GM21619 (cell line): ENCODE results near the gene PANX1.

Source experiments
- ATAC-seq: cut with Tn5 transposase; IDR thresholded peaks from one replicate; pipeline ENCODE4 v1.9.1; 2021; ENCODE audit not compliant: unreplicated experiment

Gene PANX1

DNA sequence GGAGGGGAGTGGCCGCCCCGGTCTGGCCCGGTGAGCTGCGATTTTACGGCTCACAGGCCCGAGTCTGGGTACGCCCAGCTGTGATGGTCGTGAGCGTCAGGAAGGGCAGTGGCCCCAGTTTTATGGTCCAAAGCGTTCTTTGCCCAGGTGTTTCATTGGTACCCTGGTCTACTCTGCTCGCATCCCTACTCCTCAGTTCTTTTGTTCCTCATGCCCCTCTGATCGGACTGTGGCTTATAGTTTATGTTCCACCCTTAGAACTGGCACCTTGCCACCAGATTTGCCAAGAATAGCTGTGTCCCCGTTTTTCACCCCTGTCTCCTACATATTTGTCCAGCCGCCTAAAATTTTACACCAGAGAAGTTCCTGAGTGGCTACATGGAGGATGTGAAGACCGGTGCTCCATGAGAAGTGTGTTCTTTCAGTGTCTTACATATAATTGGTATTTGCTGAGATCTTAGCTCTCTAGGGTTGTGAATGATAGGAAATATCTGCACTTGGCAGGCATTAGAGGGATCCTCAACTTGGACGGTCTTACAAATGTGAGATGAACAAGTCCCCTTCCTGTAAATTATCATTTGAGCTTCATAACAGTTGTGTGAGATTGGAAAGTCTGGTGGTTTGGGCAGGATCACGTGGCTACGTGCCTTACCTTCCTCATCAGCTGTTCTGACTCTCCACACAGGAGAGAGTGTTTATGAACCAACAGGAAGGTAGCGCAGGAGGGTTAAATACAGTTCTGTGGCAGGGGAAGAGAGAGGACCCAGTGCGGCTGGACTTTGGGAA lies 1.1 kb downstream of the PANX1 start:
- ATAC-seq, result no peak

DNA sequence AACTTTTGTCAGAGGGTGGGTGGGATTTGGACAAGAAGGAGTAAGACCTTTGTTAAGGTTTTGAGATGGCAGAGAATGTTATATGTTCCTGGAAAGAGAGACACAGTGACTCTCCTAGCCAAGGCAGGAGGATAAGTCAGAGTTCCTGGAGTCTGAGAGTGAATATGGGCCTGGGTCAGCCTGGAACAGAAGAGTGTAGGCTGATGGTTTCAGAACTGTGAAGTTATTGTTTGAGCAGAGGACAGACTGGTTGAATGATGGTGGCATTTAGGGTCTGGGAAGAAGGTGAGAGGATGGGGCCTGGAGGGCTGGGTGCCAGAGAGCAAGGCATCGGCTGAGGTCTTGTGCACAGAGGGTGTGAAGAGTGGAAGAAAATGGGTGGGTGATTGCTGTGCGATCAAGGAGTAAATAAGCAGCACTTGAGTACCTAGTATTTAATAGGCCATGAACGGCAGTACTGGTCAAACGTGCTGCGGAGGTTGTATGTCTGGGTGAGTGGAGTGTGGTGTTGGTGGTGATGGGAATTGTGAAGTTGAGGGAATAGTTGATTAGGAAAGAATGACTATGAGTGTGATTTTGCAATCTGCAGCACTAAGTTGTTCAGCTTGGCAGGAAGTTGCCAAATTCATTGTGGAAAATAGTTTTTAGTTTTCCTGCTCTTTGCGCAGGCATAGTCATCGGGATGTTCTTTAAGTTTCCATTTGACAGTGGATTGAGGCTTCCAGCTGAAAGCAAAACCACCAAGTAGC lies 1.8 kb downstream of the PANX1 start:
- ATAC-seq, result no peak

GRCh38 chr11:94131047-94131717 lies 2.5 kb downstream of the PANX1 start:
- no peak for ATAC-seq

GRCh38 chr11:94131718-94132115 lies 3.1 kb downstream of the PANX1 start:
- no peak for ATAC-seq

GRCh38 chr11:94132152-94132558 lies 3.5 kb downstream of the PANX1 start:
- ATAC-seq, result no peak

DNA sequence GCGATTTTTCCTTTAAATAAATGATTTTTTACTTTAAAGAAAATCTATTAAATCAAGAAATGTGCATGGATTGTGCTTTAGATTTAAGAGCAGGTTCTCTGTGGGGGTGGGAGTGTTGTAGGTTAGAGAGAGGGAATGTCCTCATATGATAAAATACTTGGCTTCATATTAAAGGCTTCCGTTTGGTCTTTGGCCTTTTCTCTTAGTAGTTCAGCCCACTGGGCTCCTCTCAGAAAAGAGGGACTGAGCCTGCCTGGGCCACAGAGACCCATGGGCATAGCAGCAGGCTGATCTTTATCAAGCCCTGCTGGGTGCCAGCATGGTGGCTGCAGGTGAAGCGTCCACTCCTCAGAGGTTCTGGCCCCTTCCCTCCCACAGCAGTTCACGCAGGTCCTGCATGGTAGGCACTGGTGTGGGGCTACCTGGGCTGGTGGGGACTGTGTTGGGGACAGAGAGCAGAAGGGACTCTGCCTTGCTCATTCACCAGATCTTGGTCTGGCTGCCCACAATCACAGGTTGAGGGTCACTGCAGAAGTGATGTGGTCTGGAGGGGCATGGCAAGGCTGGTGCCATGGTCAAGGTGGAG lies 4.3 kb downstream of the PANX1 start:
- no peak for ATAC-seq

- no peak for ATAC-seq
These were observed 5.1 kb downstream of the PANX1 start for GRCh38 chr11:94133752-94134151.

GRCh38 chr11:94134651-94135512 lies 6.2 kb downstream of the PANX1 start:
- ATAC-seq, result peak; percentile 71

DNA sequence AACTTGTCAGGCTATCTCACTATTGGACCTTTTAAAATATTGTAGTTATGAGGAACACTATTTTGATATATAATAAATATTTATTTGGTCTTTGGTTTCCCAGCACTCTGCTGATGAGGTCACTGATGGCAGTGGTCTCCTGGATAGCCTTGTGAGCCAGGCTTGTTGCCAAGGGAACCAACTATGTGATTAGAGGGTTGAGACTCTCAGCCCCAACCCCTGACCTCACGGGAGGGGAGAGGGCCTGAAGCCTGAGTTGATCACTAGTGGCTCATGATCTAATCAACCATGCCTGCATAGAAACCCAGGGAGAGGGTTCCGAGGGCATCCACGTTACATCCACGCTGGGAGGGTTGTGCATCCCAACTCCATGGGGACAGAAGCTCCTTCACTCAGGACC lies 10.8 kb downstream of the PANX1 start:
- no peak for ATAC-seq

- no peak for ATAC-seq
These were observed 11.6 kb downstream of the PANX1 start for GRCh38 chr11:94140154-94140655.

DNA sequence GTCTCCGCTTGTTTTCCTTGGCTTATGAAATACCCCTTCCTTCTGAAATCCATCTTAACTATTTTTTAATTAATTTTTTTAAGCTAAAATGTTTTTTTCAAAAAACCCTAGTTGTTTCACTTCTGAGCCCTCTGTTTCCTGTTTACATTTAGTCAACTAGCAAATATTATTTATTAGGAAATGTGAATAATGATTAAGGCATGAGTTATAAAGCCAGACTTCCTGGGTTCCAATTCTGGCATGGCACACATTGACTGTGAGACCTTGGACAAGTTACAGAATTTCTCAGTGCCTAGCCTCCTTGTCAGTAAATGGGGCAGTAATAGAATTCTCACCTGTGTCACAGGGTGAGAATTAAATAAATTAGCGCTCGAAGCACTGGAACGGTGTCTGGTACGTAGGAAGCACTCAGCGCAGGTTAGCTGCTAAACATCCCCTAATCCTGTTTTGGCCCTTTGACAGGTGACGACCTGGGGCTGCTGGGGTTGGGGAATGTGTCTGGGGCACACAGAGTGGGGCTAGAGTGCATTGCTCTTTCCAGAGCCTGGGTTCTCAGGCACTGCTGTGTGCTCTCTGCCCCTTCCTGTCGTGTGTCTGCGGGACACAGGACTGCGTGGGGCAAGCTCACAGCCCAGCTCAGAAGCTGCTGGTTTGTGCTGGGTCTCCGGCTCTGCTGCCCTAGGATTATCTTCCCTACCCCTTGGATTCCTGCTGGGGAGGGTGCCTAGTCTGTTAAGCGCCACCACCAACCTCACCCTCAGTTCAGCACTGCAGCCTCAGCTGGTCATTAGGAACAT lies 13.1 kb downstream of the PANX1 start:
- ATAC-seq, result no peak

DNA sequence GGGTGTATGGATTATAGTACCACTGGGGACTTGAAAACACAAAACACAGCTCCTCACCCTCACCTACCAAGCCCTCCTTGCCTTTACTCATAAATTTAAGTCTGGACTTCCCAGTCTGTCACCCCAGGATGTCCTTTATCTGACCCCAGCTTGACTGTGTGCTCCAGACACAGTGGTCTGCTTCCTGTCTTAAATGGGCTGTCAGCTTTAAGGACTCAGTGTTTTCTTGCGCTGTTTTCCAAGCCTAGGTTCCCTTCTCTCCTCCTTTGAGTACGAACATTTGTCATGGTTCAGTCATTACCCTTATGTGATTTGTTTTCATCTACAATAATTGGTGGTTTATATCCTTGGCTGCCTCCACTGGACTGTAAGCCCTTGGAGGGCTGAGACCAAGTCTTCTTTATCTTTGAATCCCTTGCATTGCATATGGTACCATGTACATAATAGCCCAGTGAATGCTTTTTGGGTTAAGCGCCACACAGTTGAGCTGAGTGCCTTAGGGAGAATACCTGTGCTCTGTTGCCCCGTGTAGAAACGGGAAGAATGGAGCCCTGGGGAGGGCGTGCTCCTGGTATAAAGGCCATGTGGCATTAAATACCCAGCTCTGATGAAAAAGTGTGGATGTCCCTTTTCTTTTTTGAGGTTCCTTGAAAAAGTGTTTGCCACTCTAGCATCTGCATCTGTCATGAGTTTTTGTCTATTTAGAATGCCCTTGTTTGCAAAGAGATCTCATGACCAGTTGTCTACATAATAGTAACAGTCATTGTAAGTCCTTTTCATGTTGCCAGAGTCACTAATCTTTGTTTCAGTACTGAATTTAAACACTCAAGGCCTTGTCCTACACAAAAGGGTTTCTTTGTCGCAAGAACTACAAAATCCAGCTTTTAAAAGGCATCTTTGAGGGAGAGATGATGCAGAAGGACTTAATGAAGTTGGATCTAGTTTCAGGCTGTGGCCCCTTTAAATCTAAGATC lies 14.0 kb downstream of the PANX1 start:
- ATAC-seq, result no peak

GRCh38 chr11:94144216-94144615 lies 15.6 kb downstream of the PANX1 start:
- no peak for ATAC-seq

DNA sequence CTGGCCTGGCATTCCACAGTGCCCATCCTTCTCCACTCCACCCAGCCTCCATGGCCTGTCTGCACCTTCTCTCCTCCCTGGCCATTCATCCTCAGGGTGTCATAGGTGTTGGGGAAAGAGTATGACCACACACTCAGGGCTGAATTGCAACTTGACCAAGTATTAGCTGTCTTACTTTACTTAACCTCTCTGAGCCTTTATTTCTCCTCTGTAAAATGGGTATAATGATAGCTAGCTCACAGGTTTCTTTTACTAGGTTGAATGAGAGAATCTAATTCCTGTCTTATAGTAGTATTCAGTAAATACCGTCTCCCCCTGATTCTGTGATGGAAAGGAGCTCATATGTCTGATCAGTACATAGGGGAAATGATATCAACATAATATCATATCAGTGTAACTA lies 16.0 kb downstream of the PANX1 start:
- ATAC-seq, result no peak

GRCh38 chr11:94145431-94145830 lies 16.8 kb downstream of the PANX1 start:
- no peak for ATAC-seq

- no peak for ATAC-seq
These were observed 17.3 kb downstream of the PANX1 start for GRCh38 chr11:94145916-94146315.

DNA sequence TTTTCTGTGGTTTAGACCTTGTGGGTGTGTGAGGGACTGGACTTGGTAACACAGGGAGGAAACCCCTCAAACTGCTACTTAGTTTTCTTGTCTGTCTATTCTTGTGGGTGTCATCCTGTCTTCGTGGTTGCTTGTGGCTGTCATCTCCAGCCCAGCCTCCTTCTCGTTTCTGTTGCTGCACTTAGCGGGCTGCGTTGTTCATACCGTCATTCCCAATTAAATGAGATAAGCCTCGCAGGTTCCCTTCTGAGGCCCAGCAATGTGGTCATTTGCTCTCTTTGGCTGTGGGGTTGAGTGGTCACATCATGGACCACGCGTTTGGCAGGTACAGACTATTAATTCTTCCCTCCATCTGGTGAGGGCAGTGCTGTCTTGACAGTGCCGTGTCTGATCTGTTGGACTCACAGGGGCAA lies 18.8 kb downstream of the PANX1 start:
- ATAC-seq, result no peak

GRCh38 chr11:94148189-94148588 lies 19.5 kb downstream of the PANX1 start:
- no peak for ATAC-seq
